VCaP (cell line): ENCODE results near the gene TENT5C.

Experiments used
- H3K27ac ChIP-seq: fragments of 450-650 bp; 2 replicates; pipeline ENCODE4 v1.5.1; 2017
- CTCF ChIP-seq: fragments of 450-650 bp; conservative IDR thresholded peaks from 2 replicates; pipeline ENCODE4 v1.5.1; 2017; ENCODE audit warnings: mild to moderate bottlenecking, moderate library complexity

TENT5C gene

GRCh38 chr1:117623141-117623540 lies 17.3 kb downstream of the TENT5C start:
- no peak overlapping the region for H3K27ac ChIP-seq
- no peak for TF ChIP-seq CTCF

- TF ChIP-seq CTCF: no peak
- H3K27ac ChIP-seq: no peak overlapping the region
These were observed 17.9 kb downstream of the TENT5C start for GRCh38 chr1:117623698-117624097.

- no peak overlapping the region for H3K27ac ChIP-seq
These were observed 21.8 kb downstream of the TENT5C start for GRCh38 chr1:117627546-117628130.

GRCh38 chr1:117628343-117628742 lies 22.5 kb downstream of the TENT5C start:
- TF ChIP-seq CTCF: no peak
- H3K27ac ChIP-seq: no peak overlapping the region

More at GRCh38 chr1:117627546-117628130, 21.8 kb downstream of the TENT5C start:
- no peak for TF ChIP-seq CTCF

- no peak for TF ChIP-seq CTCF
- H3K27ac ChIP-seq: no peak overlapping the region
These were observed 24.0 kb downstream of the TENT5C start for GRCh38 chr1:117629625-117630422.

- TF ChIP-seq CTCF: no peak
- H3K27ac ChIP-seq: no peak overlapping the region
These were observed 24.7 kb downstream of the TENT5C start for GRCh38 chr1:117630423-117630998.

- TF ChIP-seq CTCF: no peak
- H3K27ac ChIP-seq: no peak overlapping the region
These were observed 25.7 kb downstream of the TENT5C start for GRCh38 chr1:117631359-117632160.
